K562 (cell line): ENCODE data around the gene CXCL1. TPM values are rescaled to one million over a fixed set of nuclear protein-coding genes. Genes with fewer than 3 reads are reported as not detected.
A peak's percentile ranks its signal among the peaks of the same experiment; 100 is the strongest.

ENCODE experiments used
- CBX5 ChIP-seq: IDR thresholded peaks from 2 replicates; pipeline ENCODE4 v1.6.1; 2014; ENCODE audit warnings: low read depth, borderline replicate concordance
- CREB3 ChIP-seq: fragments of 450-650 bp; conservative IDR thresholded peaks from 2 replicates; pipeline ENCODE4 v1.6.1; 2016; ENCODE audit warnings: missing genetic modification characterization, low read depth, mild to moderate bottlenecking, missing compliant biosample characterization, moderate library complexity
- DMBX1 ChIP-seq: fragments of 250-450 bp; sonication (Bioruptor Pico); IDR thresholded peaks from 2 replicates; pipeline ENCODE4 v1.8.0; 2022; ENCODE audit warnings: inconsistent platforms, mild to moderate bottlenecking, moderate library complexity, borderline replicate concordance
- EP300 ChIP-seq: IDR thresholded peaks from 2 replicates; pipeline ENCODE4 v1.6.1; 2012; ENCODE audit warnings: low read length, improper control_type of control experiment
- HDAC2 ChIP-seq: fragments of 450-650 bp; IDR thresholded peaks from 2 replicates; pipeline ENCODE4 v1.6.1; 2016; ENCODE audit warnings: mild to moderate bottlenecking
- KAT8 ChIP-seq: fragments of 450-650 bp; IDR thresholded peaks from 2 replicates; pipeline ENCODE4 v1.6.1; 2016; ENCODE audit warnings: low read depth, mild to moderate bottlenecking
- MXD1 ChIP-seq: fragments of 250-450 bp; sonication (Bioruptor Pico); IDR thresholded peaks from 2 replicates; pipeline ENCODE4 v1.8.0; 2021; ENCODE audit warnings: borderline replicate concordance, mild to moderate bottlenecking, moderate library complexity; ENCODE audit not compliant: poor library complexity, severe bottlenecking
- MXI1 ChIP-seq: IDR thresholded peaks from 2 replicates; pipeline ENCODE4 v1.6.1; 2011; ENCODE audit warnings: low read depth, mild to moderate bottlenecking, improper control_type of control experiment, low read length
- ZBTB8A ChIP-seq: fragments of 450-650 bp; IDR thresholded peaks from 2 replicates; pipeline ENCODE4 v1.6.1; 2018; ENCODE audit warnings: mild to moderate bottlenecking, moderate library complexity; ENCODE audit not compliant: partially characterized antibody
- ZFPM2 ChIP-seq: fragments of 250-450 bp; sonication (Bioruptor Pico); IDR thresholded peaks from 2 replicates; pipeline ENCODE4 v1.5.1; 2022; ENCODE audit warnings: mild to moderate bottlenecking
- ZNF197 ChIP-seq: fragments of 200-800 bp; sonication (Bioruptor generic); IDR thresholded peaks from 2 replicates; pipeline ENCODE4 v1.6.1; 2016; ENCODE audit warnings: low read depth, missing genetic modification characterization, missing compliant biosample characterization
- ZNF282 ChIP-seq: sonication (generic); formaldehyde crosslinking; IDR thresholded peaks from 2 replicates; pipeline ENCODE4 v1.8.1; 2023; ENCODE audit warnings: missing genetic modification reagents
- ZNF561 ChIP-seq: fragments of 450-650 bp; formaldehyde crosslinking; conservative IDR thresholded peaks from 2 replicates; pipeline ENCODE4 v1.4.0; 2020; ENCODE audit warnings: mild to moderate bottlenecking, moderate library complexity
- ZNF57 ChIP-seq: fragments of 450-650 bp; formaldehyde crosslinking; IDR thresholded peaks from 2 replicates; pipeline ENCODE4 v1.4.0; 2020; ENCODE audit warnings: mild to moderate bottlenecking, moderate library complexity
- ZNF589 ChIP-seq: fragments of 200-800 bp; sonication (Bioruptor generic); IDR thresholded peaks from 2 replicates; pipeline ENCODE4 v1.6.1; 2016; ENCODE audit warnings: low read depth, missing genetic modification characterization, missing compliant biosample characterization
- ZNF764 ChIP-seq: fragments of 250-450 bp; sonication (Bioruptor Pico); IDR thresholded peaks from 2 replicates; pipeline ENCODE4 v1.4.0; 2020; ENCODE audit warnings: low read depth, mild to moderate bottlenecking, moderate library complexity
- polyA plus RNA-seq, 8 experiments: library from polyadenylated mRNA; depleted of rRNA in 4 of 8; stranded (reverse) in 5 of 8; unstranded in 3 of 8; fragments of >200 nt; fragmentation: Nextera tagmentation in 2 of 8; fragmentation: Illumina TruSeq in 1 of 8; extraction: Ambion mirVana in 2 of 8; extraction: Trizol in 1 of 8; gene quantifications; 2 replicates each; pipeline versions ENCODE4 v1.2.1 to v1.2.3, GENCODE V29; 2011 to 2014; ENCODE audit warnings: inconsistent platforms in 1 of 8, missing spikeins in 1 of 8
- total RNA-seq, 7 experiments: library from RNA; depleted of rRNA in 6 of 7; stranded (reverse); fragments of >200 nt in 6 of 7; fragmentation: Illumina TruSeq in 2 of 7; extraction: Trizol in 2 of 7; gene quantifications; 2 replicates each; pipeline versions ENCODE4 v1.2.1 to v1.2.3, GENCODE V29; 2011 to 2021; ENCODE audit warnings: low replicate concordance in 1 of 7
- TF ChIP-seq, protein P1 (sequence below): fragments of 250-450 bp; sonication (Bioruptor Pico); IDR thresholded peaks from 2 replicates; pipeline ENCODE4 v1.5.0; 2021; ENCODE audit warnings: mild to moderate bottlenecking, borderline replicate concordance
- TF ChIP-seq, protein P2 (sequence below): sonication (generic); formaldehyde crosslinking; IDR thresholded peaks from 2 replicates; pipeline ENCODE4 v1.9.0; 2022; ENCODE audit warnings: mild to moderate bottlenecking, missing genetic modification reagents
- TF ChIP-seq, protein P3 (sequence below): sonication (generic); formaldehyde crosslinking; IDR thresholded peaks from 2 replicates; pipeline ENCODE4 v1.8.0; 2022; ENCODE audit warnings: mild to moderate bottlenecking, missing genetic modification reagents
- TF ChIP-seq, protein P4 (sequence below): IDR thresholded peaks from 2 replicates; pipeline ENCODE4 v1.6.1; 2012; ENCODE audit warnings: low read depth, low read length, improper control_type of control experiment, borderline replicate concordance

Gene CXCL1
- total and polyA plus RNA-seq, 9 of the 15 experiments (the other 6 are each of a cell fraction or from before 2014, with no cell fraction given): 0.07 to 2.2 (median 0.32) TPM; not detected in 3

GRCh38 chr4:73832651-73833237 is 36.4 kb upstream of the CXCL1 start (continued):
- TF ChIP-seq ZNF282 (no peak), ZNF764 (CRISPR knock-in tag) (no peak), ZNF561 (CRISPR knock-in tag) (no peak), HDAC2 (peak; percentile 95), MXD1 (CRISPR knock-in tag) (no peak), CBX5 (no peak), KAT8 (no peak), EP300 (peak; percentile 94), ZBTB8A (no peak), ZNF589 (CRISPR knock-in tag) (peak; percentile 40; the same call in 1 of the 2 replicates), CREB3 (tag) (0 out of 2 replicates have a peak, but pooled peaks have one; percentile 53), ZNF197 (CRISPR knock-in tag) (peak; percentile 79), MXI1 (no peak), DMBX1 (CRISPR knock-in tag) (no peak), ZFPM2 (CRISPR knock-in tag) (no peak), ZNF57 (CRISPR knock-in tag) (no peak)
- TF ChIP-seq, protein P1, sequence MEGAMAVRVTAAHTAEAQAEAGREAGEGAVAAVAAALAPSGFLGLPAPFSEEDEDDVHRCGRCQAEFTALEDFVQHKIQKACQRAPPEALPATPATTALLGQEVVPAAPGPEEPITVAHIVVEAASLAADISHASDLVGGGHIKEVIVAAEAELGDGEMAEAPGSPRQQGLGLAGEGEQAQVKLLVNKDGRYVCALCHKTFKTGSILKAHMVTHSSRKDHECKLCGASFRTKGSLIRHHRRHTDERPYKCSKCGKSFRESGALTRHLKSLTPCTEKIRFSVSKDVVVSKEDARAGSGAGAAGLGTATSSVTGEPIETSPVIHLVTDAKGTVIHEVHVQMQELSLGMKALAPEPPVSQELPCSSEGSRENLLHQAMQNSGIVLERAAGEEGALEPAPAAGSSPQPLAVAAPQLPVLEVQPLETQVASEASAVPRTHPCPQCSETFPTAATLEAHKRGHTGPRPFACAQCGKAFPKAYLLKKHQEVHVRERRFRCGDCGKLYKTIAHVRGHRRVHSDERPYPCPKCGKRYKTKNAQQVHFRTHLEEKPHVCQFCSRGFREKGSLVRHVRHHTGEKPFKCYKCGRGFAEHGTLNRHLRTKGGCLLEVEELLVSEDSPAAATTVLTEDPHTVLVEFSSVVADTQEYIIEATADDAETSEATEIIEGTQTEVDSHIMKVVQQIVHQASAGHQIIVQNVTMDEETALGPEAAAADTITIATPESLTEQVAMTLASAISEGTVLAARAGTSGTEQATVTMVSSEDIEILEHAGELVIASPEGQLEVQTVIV (CRISPR knock-in tag): no peak
- TF ChIP-seq, protein P2, sequence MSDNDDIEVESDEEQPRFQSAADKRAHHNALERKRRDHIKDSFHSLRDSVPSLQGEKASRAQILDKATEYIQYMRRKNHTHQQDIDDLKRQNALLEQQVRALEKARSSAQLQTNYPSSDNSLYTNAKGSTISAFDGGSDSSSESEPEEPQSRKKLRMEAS (CRISPR knock-in tag): no peak
- TF ChIP-seq, protein P3, sequence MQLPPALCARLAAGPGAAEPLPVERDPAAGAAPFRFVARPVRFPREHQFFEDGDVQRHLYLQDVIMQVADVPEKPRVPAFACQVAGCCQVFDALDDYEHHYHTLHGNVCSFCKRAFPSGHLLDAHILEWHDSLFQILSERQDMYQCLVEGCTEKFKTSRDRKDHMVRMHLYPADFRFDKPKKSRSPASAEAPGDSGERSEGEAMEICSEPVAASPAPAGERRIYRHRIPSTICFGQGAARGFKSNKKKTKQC (CRISPR knock-in tag): no peak
- TF ChIP-seq, protein P4, sequence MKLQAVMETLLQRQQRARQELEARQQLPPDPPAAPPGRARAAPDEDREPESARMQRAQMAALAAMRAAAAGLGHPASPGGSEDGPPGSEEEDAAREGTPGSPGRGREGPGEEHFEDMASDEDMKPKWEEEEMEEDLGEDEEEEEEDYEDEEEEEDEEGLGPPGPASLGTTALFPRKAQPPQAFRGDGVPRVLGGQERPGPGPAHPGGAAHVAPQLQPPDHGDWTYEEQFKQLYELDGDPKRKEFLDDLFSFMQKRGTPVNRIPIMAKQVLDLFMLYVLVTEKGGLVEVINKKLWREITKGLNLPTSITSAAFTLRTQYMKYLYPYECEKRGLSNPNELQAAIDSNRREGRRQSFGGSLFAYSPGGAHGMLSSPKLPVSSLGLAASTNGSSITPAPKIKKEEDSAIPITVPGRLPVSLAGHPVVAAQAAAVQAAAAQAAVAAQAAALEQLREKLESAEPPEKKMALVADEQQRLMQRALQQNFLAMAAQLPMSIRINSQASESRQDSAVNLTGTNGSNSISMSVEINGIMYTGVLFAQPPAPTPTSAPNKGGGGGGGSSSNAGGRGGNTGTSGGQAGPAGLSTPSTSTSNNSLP: peak; percentile 89
